ENCODE data around the gene TANGO2. TPM values are rescaled to one million over a fixed set of nuclear protein-coding genes. Genes with fewer than 3 reads are reported as not detected.

TANGO2 gene
- total RNA-seq, 1 donor from 2014 or later, result 13.6 TPM

DNA sequence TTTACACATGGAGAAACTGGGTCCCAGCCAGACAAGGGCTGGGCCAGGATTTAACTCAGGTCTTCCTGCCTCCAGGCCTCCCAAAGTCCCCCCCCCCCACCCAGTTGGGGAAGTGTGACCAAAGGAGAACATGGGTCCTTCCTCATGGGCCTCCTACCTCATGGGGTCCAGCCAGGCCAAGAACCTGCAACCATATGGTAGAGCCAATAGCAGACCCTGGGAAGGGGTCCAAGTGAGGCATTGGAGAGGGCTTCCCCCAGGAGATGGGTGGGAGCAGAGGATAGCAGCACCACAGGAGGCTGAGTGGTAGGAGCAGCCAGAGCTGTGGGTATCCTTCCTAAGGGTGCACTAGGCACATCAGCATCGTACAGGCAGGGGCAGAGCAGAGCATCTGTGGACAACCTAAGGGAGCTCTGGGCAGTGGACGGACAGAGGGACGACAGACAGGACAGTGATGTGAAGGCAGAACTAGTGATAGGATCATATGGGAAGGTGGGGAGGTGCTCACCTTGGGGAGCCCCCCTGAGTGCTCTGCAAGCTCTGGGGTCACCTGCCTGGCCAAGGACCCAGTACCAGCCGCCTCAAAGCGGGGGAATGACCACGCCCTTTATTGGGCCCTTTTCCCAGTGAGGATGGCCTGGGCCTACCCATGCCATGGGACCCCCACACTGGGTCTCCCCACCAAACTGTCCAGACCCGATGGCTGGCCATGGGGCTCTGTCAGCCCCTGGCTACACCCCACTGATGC, 8.7 kb upstream of the TANGO2 start:
- Histone ChIP-seq H3K4me3 (ENCODE audit: low read length in 3 of 3) (no peak overlapping the region), H3K4me1 (ENCODE audit: control insufficient read depth in 3 of 3, insufficient read depth in 3 of 3, low read length in 3 of 3) (peaks cover 12 to 39% (median 32%) of the 10 kb centered on the region in 3 donors), H3K36me3 (ENCODE audit: control insufficient read depth in 3 of 3, insufficient read depth in 3 of 3, low read length in 3 of 3) (no peaks in the 10 kb centered on the region), H3K27ac (ENCODE audit: low read depth, low read length) (no peak overlapping the region), H3K9ac (ENCODE audit: low read depth in 1 of 3, low read length in 3 of 3) (no peak overlapping the region), H3K27me3 (ENCODE audit: control insufficient read depth in 3 of 3, insufficient read depth in 3 of 3, low read length in 3 of 3) (no peaks in the 10 kb centered on the region), H3K9me3 (ENCODE audit: control insufficient read depth in 3 of 3, low read length in 3 of 3) (no peaks in the 10 kb centered on the region)

DNA sequence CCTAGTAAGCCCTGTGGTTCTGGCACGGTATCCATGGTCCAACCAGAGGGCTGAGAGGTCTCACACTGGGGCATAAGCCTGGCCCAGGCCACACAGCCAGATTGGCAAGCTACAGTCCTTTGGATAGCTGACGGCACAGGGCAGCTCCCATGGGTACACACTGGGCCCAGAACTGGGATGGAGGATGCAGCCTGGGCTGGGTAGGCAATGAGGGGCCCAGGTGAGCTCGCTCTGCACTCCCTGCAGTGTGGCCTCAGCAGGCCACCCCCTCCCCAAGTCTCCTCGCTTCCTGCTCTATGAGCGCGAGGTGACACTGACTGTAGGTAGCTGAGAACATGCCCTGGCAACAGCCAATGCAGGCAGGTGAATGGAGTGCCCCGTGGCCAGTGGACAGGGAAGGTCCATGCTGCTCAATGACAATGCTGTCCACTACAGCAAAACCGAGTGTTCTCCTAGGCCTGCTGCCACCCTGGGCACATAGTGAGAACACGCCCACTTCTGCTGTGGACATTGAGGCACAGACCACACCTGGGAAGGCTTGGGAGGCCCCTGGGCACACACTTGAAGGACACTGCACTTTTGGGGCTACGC, 8.1 kb upstream of the TANGO2 start:
- peak overlapping the region in 2 of 3 donors; percentile 12 to 50 for H3K9ac ChIP-seq (ENCODE audit: low read depth in 1 of 3, low read length in 3 of 3)
- H3K36me3 ChIP-seq (ENCODE audit: control insufficient read depth in 3 of 3, insufficient read depth in 3 of 3, low read length in 3 of 3), result no peaks in the 10 kb centered on the region
- H3K27ac ChIP-seq (ENCODE audit: low read depth, low read length), result no peak overlapping the region
- H3K27me3 ChIP-seq (ENCODE audit: control insufficient read depth in 3 of 3, insufficient read depth in 3 of 3, low read length in 3 of 3), result peaks cover 0 to 5% (median 0%) of the 10 kb centered on the region in 3 donors
- peaks cover 14 to 46% (median 37%) of the 10 kb centered on the region in 3 donors for H3K4me1 ChIP-seq (ENCODE audit: control insufficient read depth in 3 of 3, insufficient read depth in 3 of 3, low read length in 3 of 3)
- no peaks in the 10 kb centered on the region for H3K9me3 ChIP-seq (ENCODE audit: control insufficient read depth in 3 of 3, low read length in 3 of 3)
- peak overlapping the region in 1 of 3 donors; percentile 27 for H3K4me3 ChIP-seq (ENCODE audit: low read length in 3 of 3)

DNA sequence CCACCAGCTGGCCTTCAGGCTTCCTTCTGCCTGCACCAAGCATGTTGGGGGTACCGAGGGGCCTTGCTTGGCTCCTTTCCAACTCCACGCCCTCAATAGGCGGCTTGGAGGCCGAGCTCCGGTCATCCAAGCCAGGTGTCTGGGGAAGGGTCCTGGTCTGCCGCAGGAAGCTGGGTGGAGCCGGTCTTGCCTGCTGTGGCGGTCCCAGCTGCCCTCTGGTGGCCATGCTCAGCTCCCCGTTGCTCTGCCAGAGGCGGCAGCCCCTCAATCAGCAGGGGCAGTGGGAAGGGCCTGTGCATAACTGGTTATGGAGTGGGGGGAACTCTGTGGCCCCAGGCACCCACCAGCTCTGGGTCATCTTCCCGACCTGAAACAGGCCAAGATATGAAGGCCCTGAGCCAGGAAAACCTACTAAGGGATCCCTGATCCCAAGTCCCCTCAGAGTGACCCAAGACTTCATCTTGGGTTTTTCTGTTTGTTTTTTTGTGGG, 7.5 kb upstream of the TANGO2 start:
- peak overlapping the region in 1 of 3 donors; percentile 27 for H3K4me3 ChIP-seq (ENCODE audit: low read length in 3 of 3)
- H3K9me3 ChIP-seq (ENCODE audit: control insufficient read depth in 3 of 3, low read length in 3 of 3), result no peaks in the 10 kb centered on the region
- peak overlapping the region in 2 of 3 donors; percentile 12 to 50 for H3K9ac ChIP-seq (ENCODE audit: low read depth in 1 of 3, low read length in 3 of 3)
- H3K4me1 ChIP-seq (ENCODE audit: control insufficient read depth in 3 of 3, insufficient read depth in 3 of 3, low read length in 3 of 3), result peaks cover 14 to 49% (median 37%) of the 10 kb centered on the region in 3 donors
- no peak overlapping the region for H3K27ac ChIP-seq (ENCODE audit: low read depth, low read length)
- no peaks in the 10 kb centered on the region for H3K36me3 ChIP-seq (ENCODE audit: control insufficient read depth in 3 of 3, insufficient read depth in 3 of 3, low read length in 3 of 3)
- H3K27me3 ChIP-seq (ENCODE audit: control insufficient read depth in 3 of 3, insufficient read depth in 3 of 3, low read length in 3 of 3), result peaks cover 0 to 7% (median 0%) of the 10 kb centered on the region in 3 donors

DNA sequence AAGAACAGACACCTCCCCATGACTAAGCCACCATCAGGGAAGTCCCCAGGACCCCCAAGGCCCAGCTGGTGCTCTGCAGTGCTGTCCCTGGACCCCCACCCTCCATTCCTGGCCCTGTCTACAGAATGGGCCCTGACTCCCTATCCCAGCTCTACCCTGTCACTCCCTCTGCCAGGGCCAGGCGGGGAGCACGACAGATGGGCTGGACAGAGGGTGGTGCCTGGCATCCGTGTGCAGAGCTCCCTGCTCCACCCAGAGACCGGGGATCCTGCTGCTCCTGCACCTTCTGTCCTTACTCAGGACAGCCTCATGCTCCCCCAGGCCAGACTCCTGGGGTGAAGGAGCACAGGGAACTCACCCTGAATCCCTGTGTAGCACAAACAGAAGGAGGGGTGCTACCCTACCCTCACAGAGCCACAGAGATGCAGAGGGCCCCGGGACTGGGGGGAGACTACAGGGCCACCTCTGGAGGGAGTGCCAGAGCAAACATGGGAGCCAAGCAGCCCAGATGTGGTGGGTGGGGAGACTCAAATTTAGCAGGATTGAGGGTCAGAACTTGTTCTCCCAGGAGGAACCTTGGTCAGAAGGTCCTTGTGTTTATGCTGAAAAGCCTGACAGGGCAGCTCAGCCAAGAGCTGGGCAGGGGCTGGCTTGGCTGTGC, 6.3 kb upstream of the TANGO2 start:
- H3K27ac ChIP-seq (ENCODE audit: low read depth, low read length), result peak overlapping the region; percentile 30
- peaks cover 14 to 49% (median 37%) of the 10 kb centered on the region in 3 donors for H3K4me1 ChIP-seq (ENCODE audit: control insufficient read depth in 3 of 3, insufficient read depth in 3 of 3, low read length in 3 of 3)
- peaks cover 0 to 7% (median 0%) of the 10 kb centered on the region in 3 donors for H3K27me3 ChIP-seq (ENCODE audit: control insufficient read depth in 3 of 3, insufficient read depth in 3 of 3, low read length in 3 of 3)

DNA sequence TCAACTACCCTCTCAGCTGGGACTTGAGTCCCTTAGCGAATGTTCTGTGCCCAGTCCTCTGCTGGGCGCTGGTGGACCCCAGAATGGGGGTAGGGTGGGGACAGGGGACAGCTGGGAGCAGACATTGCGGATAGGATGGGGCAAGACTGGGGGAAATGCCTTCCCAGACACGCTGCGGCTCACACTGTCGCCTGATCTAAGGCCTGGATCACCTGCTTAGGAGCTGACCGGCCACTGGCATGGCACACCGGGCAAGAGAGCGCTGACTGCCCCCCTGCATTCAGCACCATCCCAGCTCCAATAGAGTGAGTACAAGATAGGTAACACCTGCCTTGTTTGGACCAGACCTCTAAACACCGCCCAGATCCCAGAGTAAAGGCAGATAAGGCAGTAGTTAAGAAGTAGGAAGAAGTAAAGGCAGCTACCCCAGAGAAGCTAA, 5.7 kb upstream of the TANGO2 start:
- Histone ChIP-seq H3K27ac (ENCODE audit: low read depth, low read length) (peak overlapping the region; percentile 4), H3K27me3 (ENCODE audit: control insufficient read depth in 3 of 3, insufficient read depth in 3 of 3, low read length in 3 of 3) (peaks cover 0 to 7% (median 0%) of the 10 kb centered on the region in 3 donors), H3K36me3 (ENCODE audit: control insufficient read depth in 3 of 3, insufficient read depth in 3 of 3, low read length in 3 of 3) (no peaks in the 10 kb centered on the region), H3K9me3 (ENCODE audit: control insufficient read depth in 3 of 3, low read length in 3 of 3) (no peaks in the 10 kb centered on the region), H3K9ac (ENCODE audit: low read depth in 1 of 3, low read length in 3 of 3) (peak overlapping the region in 2 of 3 donors; percentile 6 to 60), H3K4me1 (ENCODE audit: control insufficient read depth in 3 of 3, insufficient read depth in 3 of 3, low read length in 3 of 3) (peaks cover 16 to 48% (median 38%) of the 10 kb centered on the region in 3 donors), H3K4me3 (ENCODE audit: low read length in 3 of 3) (peak overlapping the region in 1 of 3 donors; percentile 2)

More for the DNA sequence above, 6.3 kb upstream of the TANGO2 start:
- Histone ChIP-seq H3K9ac (ENCODE audit: low read depth in 1 of 3, low read length in 3 of 3) (peak overlapping the region in 2 of 3 donors; percentile 6 to 60), H3K9me3 (ENCODE audit: control insufficient read depth in 3 of 3, low read length in 3 of 3) (no peaks in the 10 kb centered on the region), H3K36me3 (ENCODE audit: control insufficient read depth in 3 of 3, insufficient read depth in 3 of 3, low read length in 3 of 3) (no peaks in the 10 kb centered on the region), H3K4me3 (ENCODE audit: low read length in 3 of 3) (peak overlapping the region in 1 of 3 donors; percentile 2)

DNA sequence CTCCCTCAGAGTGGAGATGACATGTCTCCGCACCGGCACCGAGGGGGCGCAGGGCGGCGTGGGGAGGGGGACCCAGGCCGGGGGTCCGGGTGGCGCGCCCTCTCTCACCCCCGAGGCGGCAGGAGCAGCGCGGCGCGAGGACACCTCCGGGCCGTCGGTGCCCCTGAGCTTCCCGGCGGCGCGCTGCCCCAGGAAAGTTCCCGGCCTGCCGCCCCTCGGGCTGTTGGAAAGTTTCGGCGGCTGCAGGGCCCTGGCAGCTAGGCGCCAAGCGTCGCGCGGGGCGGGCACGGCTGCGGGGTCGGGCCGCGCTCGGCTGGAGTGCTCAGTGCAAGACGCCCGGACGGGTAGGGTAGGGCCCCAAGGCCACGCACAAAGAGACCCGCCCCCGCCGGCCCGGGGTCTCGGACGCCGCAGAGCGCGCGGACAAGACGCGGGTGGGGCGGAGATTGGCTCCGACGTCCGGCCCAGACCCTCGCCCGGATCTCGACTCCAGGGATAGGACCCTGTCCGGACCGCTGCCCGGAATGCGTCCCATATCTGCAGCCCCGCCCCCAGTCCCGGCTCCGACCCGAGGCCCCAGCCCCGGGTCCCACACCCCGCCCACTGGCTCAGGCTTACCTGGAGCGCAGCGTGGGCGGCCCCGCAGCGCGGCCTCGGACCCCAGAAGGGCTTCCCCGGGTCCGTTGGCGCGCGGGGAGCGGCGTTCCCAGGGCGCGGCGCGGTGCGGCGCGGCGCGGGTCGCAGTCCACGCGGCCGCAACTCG, 4.8 kb upstream of the TANGO2 start:
- peaks cover 21 to 46% (median 39%) of the 10 kb centered on the region in 3 donors for H3K4me1 ChIP-seq (ENCODE audit: control insufficient read depth in 3 of 3, insufficient read depth in 3 of 3, low read length in 3 of 3)
- H3K9ac ChIP-seq (ENCODE audit: low read depth in 1 of 3, low read length in 3 of 3), result peak overlapping the region in 2 of 3 donors; percentile 70 to 85
- peaks cover 0 to 2% (median 0%) of the 10 kb centered on the region in 3 donors for H3K36me3 ChIP-seq (ENCODE audit: control insufficient read depth in 3 of 3, insufficient read depth in 3 of 3, low read length in 3 of 3)
- peaks cover 0 to 7% (median 0%) of the 10 kb centered on the region in 3 donors for H3K27me3 ChIP-seq (ENCODE audit: control insufficient read depth in 3 of 3, insufficient read depth in 3 of 3, low read length in 3 of 3)
- no peaks in the 10 kb centered on the region for H3K9me3 ChIP-seq (ENCODE audit: control insufficient read depth in 3 of 3, low read length in 3 of 3)
- no peak overlapping the region for H3K27ac ChIP-seq (ENCODE audit: low read depth, low read length)
- peak overlapping the region; percentile 54 to 77 (median 67) for H3K4me3 ChIP-seq (ENCODE audit: low read length in 3 of 3)

DNA sequence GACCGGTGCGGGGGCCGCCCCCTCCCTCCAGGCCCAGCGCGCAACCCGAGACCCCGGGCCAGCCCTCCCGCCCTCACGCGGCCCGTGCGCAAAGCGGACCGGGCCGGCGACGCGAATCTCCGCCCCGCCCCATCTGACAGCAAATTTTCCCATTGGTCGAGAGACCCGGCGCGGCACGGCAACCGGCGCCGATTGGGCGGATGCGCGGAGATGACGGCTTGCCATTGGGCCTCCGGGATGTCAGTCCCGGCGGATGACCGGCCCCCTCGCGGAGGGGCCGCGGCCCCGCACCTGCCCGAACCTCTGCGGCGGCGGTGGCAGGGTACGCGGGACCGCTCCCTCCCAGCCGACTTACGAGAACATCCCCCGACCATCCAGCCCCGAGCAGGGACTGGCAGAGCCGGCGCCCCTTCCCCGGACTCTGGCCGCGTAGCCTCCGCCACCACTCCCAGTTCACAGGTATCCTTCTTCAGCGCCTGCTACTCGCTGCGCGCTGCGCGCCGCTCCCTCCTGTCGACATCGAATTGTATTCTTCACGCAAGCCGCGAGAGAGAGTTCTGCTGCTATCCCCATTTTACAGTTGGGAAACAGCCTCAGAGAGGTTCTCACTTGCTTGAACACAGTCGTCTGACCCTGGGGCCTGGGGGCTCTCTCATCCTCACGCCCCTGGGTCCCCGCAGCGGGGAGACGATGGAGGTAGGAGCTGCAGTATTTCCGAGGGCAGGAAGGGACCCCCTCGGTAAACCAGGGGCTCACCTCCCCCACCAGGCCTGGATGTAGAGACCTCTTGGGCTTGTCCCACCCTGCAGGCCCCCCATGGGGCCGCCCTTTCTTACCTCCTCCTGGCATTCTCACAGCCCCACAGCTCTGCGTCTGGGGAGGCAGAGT, 3.9 kb upstream of the TANGO2 start, which contains the start of gene ARVCF:
TSS of gene ARVCF (minus strand) at position 90 of the 888 bp plus-strand sequence. CDS start 26,029 bp downstream, outside the sequence.
- Histone ChIP-seq H3K36me3 (ENCODE audit: control insufficient read depth in 3 of 3, insufficient read depth in 3 of 3, low read length in 3 of 3) (peaks cover 0 to 2% (median 0%) of the 10 kb centered on the region in 3 donors), H3K27ac (ENCODE audit: low read depth, low read length) (peak within 1 kb of the TSS; percentile 4), H3K27me3 (ENCODE audit: control insufficient read depth in 3 of 3, insufficient read depth in 3 of 3, low read length in 3 of 3) (peaks cover 0 to 7% (median 0%) of the 10 kb centered on the region in 3 donors), H3K9ac (ENCODE audit: low read depth in 1 of 3, low read length in 3 of 3) (peak within 1 kb of the TSS; percentile 70 to 85 (median 71)), H3K4me3 (ENCODE audit: low read length in 3 of 3) (peak within 1 kb of the TSS; percentile 67 to 87 (median 77)), H3K4me1 (ENCODE audit: control insufficient read depth in 3 of 3, insufficient read depth in 3 of 3, low read length in 3 of 3) (peaks cover 29 to 53% (median 48%) of the 10 kb centered on the region in 3 donors), H3K9me3 (ENCODE audit: control insufficient read depth in 3 of 3, low read length in 3 of 3) (no peaks in the 10 kb centered on the region)

DNA sequence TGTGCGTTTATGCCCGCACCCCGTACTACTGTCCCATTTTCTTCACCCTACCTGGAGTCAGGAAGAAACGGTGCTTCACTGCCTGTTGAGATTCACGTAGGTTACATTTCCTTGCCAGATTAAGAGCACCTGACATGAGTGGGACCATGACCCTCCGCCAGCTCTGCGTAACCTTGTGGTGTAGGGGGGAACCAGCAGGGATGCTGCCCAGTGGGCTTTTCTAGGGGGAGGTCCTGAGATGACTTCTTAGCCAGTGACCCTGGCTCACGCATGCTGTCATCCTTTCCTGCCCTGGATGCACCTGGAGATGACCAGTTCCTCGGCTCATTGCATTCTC, 3.3 kb upstream of the TANGO2 start:
- Histone ChIP-seq H3K4me1 (ENCODE audit: control insufficient read depth in 3 of 3, insufficient read depth in 3 of 3, low read length in 3 of 3) (peaks cover 36 to 58% (median 54%) of the 10 kb centered on the region in 3 donors), H3K4me3 (ENCODE audit: low read length in 3 of 3) (peak overlapping the region; percentile 67 to 87 (median 77)), H3K36me3 (ENCODE audit: control insufficient read depth in 3 of 3, insufficient read depth in 3 of 3, low read length in 3 of 3) (peaks cover 0 to 4% (median 0%) of the 10 kb centered on the region in 3 donors), H3K9ac (ENCODE audit: low read depth in 1 of 3, low read length in 3 of 3) (peak overlapping the region in 1 of 3 donors; percentile 85), H3K27ac (ENCODE audit: low read depth, low read length) (no peak overlapping the region), H3K27me3 (ENCODE audit: control insufficient read depth in 3 of 3, insufficient read depth in 3 of 3, low read length in 3 of 3) (peaks cover 0 to 7% (median 0%) of the 10 kb centered on the region in 3 donors), H3K9me3 (ENCODE audit: control insufficient read depth in 3 of 3, low read length in 3 of 3) (no peaks in the 10 kb centered on the region)
